Measurements from ENCODE around the gene DNAAF8.

- TF ChIP-seq CTCF (IDR thresholded peaks at IDR 0.05) (no peak), POLR2AphosphoS5 (IDR thresholded peaks at IDR 0.05; ENCODE audit: low read depth, low read length) (0 out of 2 replicates have a peak, but pooled peaks have one; percentile 11), USF1 (IDR thresholded peaks at IDR 0.05; ENCODE audit: borderline replicate concordance, low read depth) (no peak), REST (IDR thresholded peaks at IDR 0.05; ENCODE audit: low read depth, low read length) (no peak), MAX (IDR thresholded peaks at IDR 0.05; ENCODE audit: low read depth) (no peak), RAD21 (IDR thresholded peaks at IDR 0.05; ENCODE audit: low read length) (no peak), GATA2 (CRISPR knock-in tag; IDR thresholded peaks at IDR 0.05) (no peak), JUND (IDR thresholded peaks at IDR 0.05) (no peak), EZH2phosphoT487 (IDR thresholded peaks at IDR 0.05; ENCODE audit: borderline replicate concordance, low read depth) (no peak), YY1 (IDR thresholded peaks at IDR 0.05; ENCODE audit: low read depth) (no peak), IRF3 (IDR thresholded peaks at IDR 0.05; ENCODE audit: low read depth, low read length) (no peak), USF2 (IDR thresholded peaks at IDR 0.05; ENCODE audit: borderline replicate concordance, low read depth, low read length) (no peak), PBX3 (IDR thresholded peaks at IDR 0.05) (no peak)
These were observed 37.2 kb upstream of the DNAAF8 start for GRCh38 chr16:4696905-4697847.

All from SK-N-SH (cell line).